ENCODE results near the gene ZNF609. TPM values are rescaled to one million over a fixed set of nuclear protein-coding genes. Genes with fewer than 3 reads are reported as not detected.

ZNF609 gene
- total and polyA plus RNA-seq, 2 of the 13 experiments (the other 11 are each of a cell fraction or from before 2014, with no cell fraction given) = 8.9 to 9.9 TPM

DNA sequence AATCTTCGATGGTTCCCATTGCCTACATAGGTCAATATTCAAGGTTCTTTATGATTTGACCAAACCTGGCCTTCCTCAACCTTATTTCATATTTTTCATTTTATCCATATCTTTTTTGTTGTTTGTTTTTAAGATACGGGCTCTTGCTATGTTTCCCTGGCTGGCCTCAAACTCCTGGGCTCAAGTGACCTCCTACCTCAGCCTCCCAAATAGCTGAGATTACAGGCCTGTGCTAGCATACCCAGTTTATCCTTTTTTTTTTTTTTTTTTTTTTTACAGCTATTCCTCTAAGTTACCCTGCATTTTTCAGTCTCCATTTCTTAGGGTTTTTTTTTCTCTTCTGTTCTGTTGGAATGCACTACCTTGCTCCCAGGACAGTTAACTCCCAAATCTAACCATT lies 14.5 kb downstream of the ZNF609 start (continued):
- TF ChIP-seq, protein P1, sequence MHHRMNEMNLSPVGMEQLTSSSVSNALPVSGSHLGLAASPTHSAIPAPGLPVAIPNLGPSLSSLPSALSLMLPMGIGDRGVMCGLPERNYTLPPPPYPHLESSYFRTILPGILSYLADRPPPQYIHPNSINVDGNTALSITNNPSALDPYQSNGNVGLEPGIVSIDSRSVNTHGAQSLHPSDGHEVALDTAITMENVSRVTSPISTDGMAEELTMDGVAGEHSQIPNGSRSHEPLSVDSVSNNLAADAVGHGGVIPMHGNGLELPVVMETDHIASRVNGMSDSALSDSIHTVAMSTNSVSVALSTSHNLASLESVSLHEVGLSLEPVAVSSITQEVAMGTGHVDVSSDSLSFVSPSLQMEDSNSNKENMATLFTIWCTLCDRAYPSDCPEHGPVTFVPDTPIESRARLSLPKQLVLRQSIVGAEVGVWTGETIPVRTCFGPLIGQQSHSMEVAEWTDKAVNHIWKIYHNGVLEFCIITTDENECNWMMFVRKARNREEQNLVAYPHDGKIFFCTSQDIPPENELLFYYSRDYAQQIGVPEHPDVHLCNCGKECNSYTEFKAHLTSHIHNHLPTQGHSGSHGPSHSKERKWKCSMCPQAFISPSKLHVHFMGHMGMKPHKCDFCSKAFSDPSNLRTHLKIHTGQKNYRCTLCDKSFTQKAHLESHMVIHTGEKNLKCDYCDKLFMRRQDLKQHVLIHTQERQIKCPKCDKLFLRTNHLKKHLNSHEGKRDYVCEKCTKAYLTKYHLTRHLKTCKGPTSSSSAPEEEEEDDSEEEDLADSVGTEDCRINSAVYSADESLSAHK (CRISPR knock-in tag; IDR thresholded peaks at IDR 0.05; ENCODE audit: borderline replicate concordance) = no peak
- no peak for TF ChIP-seq ZNF17 (CRISPR knock-in tag; IDR thresholded peaks at IDR 0.05)
- no peak for TF ChIP-seq ZNF33A (CRISPR knock-in tag; IDR thresholded peaks at IDR 0.05; ENCODE audit: borderline replicate concordance)
- TF ChIP-seq FOXM1 (CRISPR knock-in tag; IDR thresholded peaks at IDR 0.05) = no peak
- no peak for TF ChIP-seq AHR (CRISPR knock-in tag; IDR thresholded peaks at IDR 0.05)

DNA sequence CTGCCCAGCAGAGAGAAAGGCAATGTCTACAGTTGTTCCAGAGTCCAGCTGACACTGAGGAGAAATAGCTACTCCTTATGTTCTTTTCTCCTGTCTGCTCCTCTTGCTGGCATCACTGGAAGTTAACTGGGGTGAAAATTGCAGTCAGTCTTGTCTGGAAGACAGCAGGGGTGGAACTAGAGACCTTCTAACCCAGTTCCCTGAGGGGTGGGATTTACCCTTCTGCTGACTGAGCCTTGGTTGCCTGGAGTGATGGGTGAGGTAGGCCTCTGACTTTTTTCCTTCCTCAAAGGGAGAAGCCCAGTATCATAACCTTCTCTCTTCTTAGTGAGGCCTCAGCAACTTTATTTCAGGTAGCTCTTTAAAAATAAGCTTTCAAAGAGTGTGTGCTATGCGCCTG lies 16.2 kb downstream of the ZNF609 start:
- Histone ChIP-seq H3K9me3 (ENCODE audit: low read length) (no peaks in the 10 kb centered on the region), H3K27ac (ENCODE audit: extremely low read length, insufficient read depth, low read length) (no peak overlapping the region), H4K20me1 (ENCODE audit: insufficient read depth, low read length) (no peaks in the 10 kb centered on the region), H3K9ac (ENCODE audit: insufficient read depth, low read depth, low read length) (no peak overlapping the region), H3K4me2 (ENCODE audit: low read depth, low read length) (no peak overlapping the region), H3K36me3 (replicated peaks in 1 of 2; ENCODE audit: control insufficient read depth in 1 of 2, insufficient read depth in 2 of 2, low read length in 2 of 2) (no peaks in the 10 kb centered on the region; a peak in 2 of 5 replicates), H2AFZ (ENCODE audit: low read length) (no peak overlapping the region), H3K4me1 (ENCODE audit: insufficient read depth, low read length) (no peaks in the 10 kb centered on the region), H3K4me3 (replicated peaks in 1 of 3; ENCODE audit: insufficient read depth in 1 of 3, low read depth in 2 of 3, low read length in 3 of 3) (no peak overlapping the region), H3K79me2 (ENCODE audit: insufficient read depth, low read length) (peaks cover 7% of the 10 kb centered on the region), H3K27me3 (ENCODE audit: control insufficient read depth in 1 of 2, insufficient read depth in 2 of 2, low read length in 2 of 2) (no peaks in the 10 kb centered on the region)
- 100% methylated on average over 1 of the region's 1 CpG for WGBS (ENCODE audit: low lambda C conversion rate)
- ATAC-seq = no peak
- no peak for FAIRE-seq
- DNase-seq (ENCODE audit: low spot score) = no peak
- in situ Hi-C loops (cut with HindIII; ENCODE audit: extremely low pct_ligation_motif_present, low pct_unique_long_range_greater_than_20kb) = no loop called here
- TF ChIP-seq, protein P2, sequence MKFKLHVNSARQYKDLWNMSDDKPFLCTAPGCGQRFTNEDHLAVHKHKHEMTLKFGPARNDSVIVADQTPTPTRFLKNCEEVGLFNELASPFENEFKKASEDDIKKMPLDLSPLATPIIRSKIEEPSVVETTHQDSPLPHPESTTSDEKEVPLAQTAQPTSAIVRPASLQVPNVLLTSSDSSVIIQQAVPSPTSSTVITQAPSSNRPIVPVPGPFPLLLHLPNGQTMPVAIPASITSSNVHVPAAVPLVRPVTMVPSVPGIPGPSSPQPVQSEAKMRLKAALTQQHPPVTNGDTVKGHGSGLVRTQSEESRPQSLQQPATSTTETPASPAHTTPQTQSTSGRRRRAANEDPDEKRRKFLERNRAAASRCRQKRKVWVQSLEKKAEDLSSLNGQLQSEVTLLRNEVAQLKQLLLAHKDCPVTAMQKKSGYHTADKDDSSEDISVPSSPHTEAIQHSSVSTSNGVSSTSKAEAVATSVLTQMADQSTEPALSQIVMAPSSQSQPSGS (CRISPR knock-in tag; IDR thresholded peaks at IDR 0.05) = no peak
- no peak for TF ChIP-seq FOXC1 (CRISPR knock-in tag; IDR thresholded peaks at IDR 0.05; ENCODE audit: borderline replicate concordance)
- no peak for TF ChIP-seq FOXP1 (IDR thresholded peaks at IDR 0.05)
- TF ChIP-seq FOXP1 (CRISPR knock-in tag; IDR thresholded peaks at IDR 0.05) = no peak
- no peak for TF ChIP-seq ZNF766 (CRISPR knock-in tag; IDR thresholded peaks at IDR 0.05; ENCODE audit: borderline replicate concordance)
- TF ChIP-seq, protein P3, sequence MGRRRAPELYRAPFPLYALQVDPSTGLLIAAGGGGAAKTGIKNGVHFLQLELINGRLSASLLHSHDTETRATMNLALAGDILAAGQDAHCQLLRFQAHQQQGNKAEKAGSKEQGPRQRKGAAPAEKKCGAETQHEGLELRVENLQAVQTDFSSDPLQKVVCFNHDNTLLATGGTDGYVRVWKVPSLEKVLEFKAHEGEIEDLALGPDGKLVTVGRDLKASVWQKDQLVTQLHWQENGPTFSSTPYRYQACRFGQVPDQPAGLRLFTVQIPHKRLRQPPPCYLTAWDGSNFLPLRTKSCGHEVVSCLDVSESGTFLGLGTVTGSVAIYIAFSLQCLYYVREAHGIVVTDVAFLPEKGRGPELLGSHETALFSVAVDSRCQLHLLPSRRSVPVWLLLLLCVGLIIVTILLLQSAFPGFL (CRISPR knock-in tag; IDR thresholded peaks at IDR 0.05) = no peak
- TF ChIP-seq TARDBP (CRISPR knock-in tag; IDR thresholded peaks at IDR 0.05) = no peak
- TF ChIP-seq ZMYM4 (CRISPR knock-in tag; IDR thresholded peaks at IDR 0.05) = no peak
- no peak for TF ChIP-seq MZF1 (CRISPR knock-in tag; IDR thresholded peaks at IDR 0.05; ENCODE audit: borderline replicate concordance)
- CTCF ChIA-PET (ENCODE audit: low intra/inter-chr PET ratio, low total read pairs) = no interaction called here
- POLR2A ChIA-PET = no interaction called here
- intact Hi-C loops (cut with micrococcal nuclease; ENCODE audit: unreplicated experiment) = no loop called here
- no TSS peak for BruUV-seq (replicated peaks)
